HCT116 (cell line): ENCODE data around the gene SLC35G2. TPM values are rescaled to one million over a fixed set of nuclear protein-coding genes. Genes with fewer than 3 reads are reported as not detected.

Source experiments
- ATAC-seq: fragments of 200-7000 bp; cut with Tn5 transposase; 2 replicates; pipeline ENCODE4 v1.9.1; 2020; ENCODE audit warnings: mild to moderate bottlenecking, moderate library complexity
- BruUV-seq: library from RNA; stranded (reverse); fragments of 400-500 nt; replicated peaks from 2 replicates; lab custom pipeline; 2021; lab: Mats Ljungman, UMichigan
- CTCF ChIA-PET: fragments of 300-600 bp; sonication (Branson Sonifier 250); formaldehyde crosslinking; loops from one replicate; lab custom pipeline; 2021; ENCODE audit warnings: antibody characterized with exemption; lab: Charles Lee
- POLR2A ChIA-PET: fragments of 300-600, 350-600 bp; sonication (Branson Sonifier 250); formaldehyde crosslinking; loops from one replicate; lab custom pipeline; 2021; ENCODE audit warnings: antibody characterized with exemption; lab: Charles Lee
- RAD21 ChIA-PET, 2 experiments: fragments of 300-600 bp; sonication (Branson Sonifier 250); formaldehyde crosslinking; loops; one replicate each; lab custom pipeline; 2023; ENCODE audit warnings: low total read pairs in 2 of 2; ENCODE audit not compliant: uncharacterized antibody in 2 of 2, unreplicated experiment in 2 of 2, low non-redundant PET in 1 of 2; lab: Charles Lee
- DNase-seq: peaks from one replicate; pipeline ENCODE4 v3.0.0-alpha.2; 2010; ENCODE audit warnings: low read depth, low spot score
- H2AFZ ChIP-seq: fragments of 200-600 bp; shearing (Covaris generic), sonication (generic); 2 replicates; pipeline ENCODE4 v1.6.1; 2017; ENCODE audit warnings: low read depth, mixed run types, mixed read lengths, antibody characterized with exemption, low read length; ENCODE audit not compliant: poor library complexity, severe bottlenecking
- H3K27ac ChIP-seq: 2 replicates; pipeline ENCODE4 v1.5.1; 2012; ENCODE audit warnings: low read depth, low read length
- H3K27me3 ChIP-seq: fragments of 200-600 bp; sonication (generic); 2 replicates; pipeline ENCODE4 v1.6.1; 2016; ENCODE audit warnings: mixed run types, low read length, mixed read lengths; ENCODE audit not compliant: insufficient read depth
- H3K36me3 ChIP-seq, 2 experiments: fragments of 200-500 bp in 1 of 2; fragments of 200-600 bp in 1 of 2; sonication (Bioruptor generic) in 1 of 2; sonication (generic) in 1 of 2; 2 replicates each; pipeline versions ENCODE4 v1.5.1 to v1.6.1; 2014 to 2016; ENCODE audit warnings: low read length in 2 of 2, inconsistent platforms in 1 of 2, mixed read lengths in 1 of 2, mixed run types in 1 of 2; ENCODE audit not compliant: insufficient read depth in 2 of 2, control insufficient read depth in 1 of 2
- H3K4me1 ChIP-seq, 2 experiments: fragments of 200-600 bp in 1 of 2; sonication (generic) in 1 of 2; 2 replicates each; pipeline versions ENCODE4 v1.5.1 to v1.6.1; 2012 to 2017; ENCODE audit warnings: low read length in 2 of 2, inconsistent platforms in 1 of 2, mild to moderate bottlenecking in 1 of 2, mixed read lengths in 1 of 2, mixed run types in 1 of 2, moderate library complexity in 1 of 2; ENCODE audit not compliant: insufficient read depth in 2 of 2, control insufficient read depth in 1 of 2
- H3K4me2 ChIP-seq: fragments of 200-600 bp; sonication (generic); 2 replicates; pipeline ENCODE4 v1.6.1; 2017; ENCODE audit warnings: mixed run types, low read length, mixed read lengths
- H3K4me3 ChIP-seq, 2 experiments: fragments of 200-600 bp in 1 of 2; sonication (generic) in 1 of 2; replicated peaks in 1 of 2; 2 replicates each; pipeline ENCODE4 v1.5.1; 2011 to 2016; ENCODE audit warnings: low read length in 2 of 2, control low read depth in 1 of 2, low read depth in 1 of 2, mild to moderate bottlenecking in 1 of 2, mixed read lengths in 1 of 2, mixed run types in 1 of 2
- H3K79me2 ChIP-seq: fragments of 200-600 bp; sonication (generic); 2 replicates; pipeline ENCODE4 v1.6.1; 2017; ENCODE audit warnings: mild to moderate bottlenecking, mixed run types, low read length, moderate library complexity, mixed read lengths; ENCODE audit not compliant: insufficient read depth
- H3K9ac ChIP-seq: fragments of 200-600 bp; sonication (generic); 2 replicates; pipeline ENCODE4 v1.6.1; 2016; ENCODE audit warnings: low read length, mixed read lengths
- H3K9me2 ChIP-seq: fragments of 200-600 bp; sonication (generic), shearing (Covaris generic); 2 replicates; pipeline ENCODE4 v1.6.1; 2017; ENCODE audit warnings: mixed run types, mild to moderate bottlenecking, moderate library complexity; ENCODE audit not compliant: insufficient read depth
- H3K9me3 ChIP-seq, 2 experiments: fragments of 200-500 bp in 1 of 2; fragments of 200-600 bp in 1 of 2; sonication (Bioruptor generic) in 1 of 2; sonication (generic) in 1 of 2; 2 replicates each; pipeline ENCODE4 v1.6.1; 2014 to 2017; ENCODE audit warnings: low read length in 2 of 2, mixed read lengths in 2 of 2, inconsistent platforms in 1 of 2, low read depth in 1 of 2, mild to moderate bottlenecking in 1 of 2, mixed run types in 1 of 2, moderate library complexity in 1 of 2; ENCODE audit not compliant: control insufficient read depth in 1 of 2, insufficient read depth in 1 of 2
- H4K20me1 ChIP-seq: fragments of 200-600 bp; sonication (generic), shearing (Covaris generic); 2 replicates; pipeline ENCODE4 v1.6.1; 2017; ENCODE audit warnings: mixed run types, mild to moderate bottlenecking, moderate library complexity; ENCODE audit not compliant: insufficient read depth
- CBX3 ChIP-seq: IDR thresholded peaks from 2 replicates; pipeline ENCODE4 v1.6.1; 2012; ENCODE audit warnings: low read depth
- CEBPB ChIP-seq: IDR thresholded peaks from 2 replicates; pipeline ENCODE4 v1.6.1; 2012; ENCODE audit warnings: low read depth
- EGR1 ChIP-seq: IDR thresholded peaks from 2 replicates; pipeline ENCODE4 v1.6.1; 2012; ENCODE audit warnings: low read depth
- EZH2phosphoT487 ChIP-seq: fragments of 200-600 bp; IDR thresholded peaks from 2 replicates; pipeline ENCODE4 v1.6.1; 2018; ENCODE audit warnings: antibody characterized with exemption, borderline replicate concordance
- FOSL1 ChIP-seq: IDR thresholded peaks from 2 replicates; pipeline ENCODE4 v1.6.1; 2012; ENCODE audit warnings: low read depth
- JUND ChIP-seq: IDR thresholded peaks from 2 replicates; pipeline ENCODE4 v1.6.1; 2012
- POLR2A ChIP-seq: IDR thresholded peaks from 2 replicates; pipeline ENCODE4 v1.7.0; 2011; ENCODE audit warnings: borderline replicate concordance; ENCODE audit not compliant: insufficient read depth, insufficient read length; ENCODE audit errors: extremely low read depth
- POLR2AphosphoS5 ChIP-seq: IDR thresholded peaks from 2 replicates; pipeline ENCODE4 v1.6.1; 2011; ENCODE audit warnings: mild to moderate bottlenecking, low read depth, low read length, moderate library complexity
- SIN3A ChIP-seq: IDR thresholded peaks from 2 replicates; pipeline ENCODE4 v1.6.1; 2012; ENCODE audit warnings: low read depth
- SRF ChIP-seq: IDR thresholded peaks from 2 replicates; pipeline ENCODE4 v1.6.1; 2012; ENCODE audit warnings: low read depth
- TCF7L2 ChIP-seq: IDR thresholded peaks from 2 replicates; pipeline ENCODE4 v1.7.0; 2011; ENCODE audit warnings: borderline replicate concordance, inconsistent platforms; ENCODE audit not compliant: insufficient read depth, insufficient read length; ENCODE audit errors: extremely low read depth
- YY1 ChIP-seq: IDR thresholded peaks from 2 replicates; pipeline ENCODE4 v1.6.1; 2011; ENCODE audit warnings: low read length, low read depth, moderate library complexity, mild to moderate bottlenecking; ENCODE audit not compliant: insufficient replicate concordance; ENCODE audit errors: extremely low read depth
- ZFX ChIP-seq: fragments of 450-650 bp; IDR thresholded peaks from 2 replicates; pipeline ENCODE4 v1.6.1; 2017
- intact Hi-C: fragments of 100-400 bp; cut with micrococcal nuclease; formaldehyde crosslinking; loops from 2 replicates; pipeline ENCODE4 v1.10.0; 2022
- total RNA-seq: library from RNA; stranded (reverse); gene quantifications from one replicate; pipeline ENCODE4 v1.2.1, GENCODE V29; 2021; ENCODE audit not compliant: unreplicated experiment
- TF ChIP-seq, protein P1 (sequence below): IDR thresholded peaks from 2 replicates; pipeline ENCODE4 v1.6.1; 2012
- TF ChIP-seq, protein P2 (sequence below): IDR thresholded peaks from 2 replicates; pipeline ENCODE4 v1.6.1; 2012; ENCODE audit warnings: low read depth

The SLC35G2 gene
- total RNA-seq, 1 experiment from 2014 or later, result 3.3 TPM

DNA sequence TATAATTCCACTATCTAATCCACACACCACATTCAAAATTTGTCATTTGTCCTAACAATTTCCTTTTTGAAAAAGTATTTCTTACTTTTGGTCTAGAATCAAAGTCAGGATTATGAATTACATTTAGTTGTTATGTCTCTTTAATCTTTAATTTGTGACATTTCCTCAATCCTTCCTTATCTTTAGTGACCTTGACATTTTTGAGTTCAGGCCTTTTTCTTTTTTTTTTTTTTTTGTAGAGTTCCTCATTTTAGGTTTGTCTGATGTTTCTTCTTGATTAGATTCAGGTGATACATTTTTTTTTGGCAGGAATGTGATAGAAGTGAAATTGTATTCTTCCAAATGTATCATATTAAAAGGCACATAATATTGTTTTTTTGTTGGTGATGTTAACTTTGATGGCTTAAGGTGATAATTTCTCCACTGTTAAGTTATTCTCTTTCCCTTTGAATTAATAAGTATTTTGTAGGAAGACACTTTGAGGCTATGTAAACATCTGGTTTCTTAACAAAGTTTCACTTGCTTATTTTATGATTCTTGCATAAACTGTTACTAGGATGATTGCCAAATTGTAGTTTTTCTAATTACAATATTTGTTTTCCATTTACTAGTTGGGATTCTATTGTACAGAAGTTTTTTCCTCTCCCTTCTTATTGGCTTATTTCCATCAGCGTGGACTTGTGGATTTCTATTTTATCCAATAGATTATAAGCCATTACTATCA, 16.3 kb downstream of the SLC35G2 start:
- TF ChIP-seq CBX3 (no peak), JUND (no peak), EGR1 (no peak), SRF (no peak), POLR2A (no peak), POLR2AphosphoS5 (no peak), SIN3A (no peak), CEBPB (no peak), ZFX (no peak), FOSL1 (no peak), YY1 (no peak), TCF7L2 (no peak), EZH2phosphoT487 (no peak)
- TF ChIP-seq, protein P1, sequence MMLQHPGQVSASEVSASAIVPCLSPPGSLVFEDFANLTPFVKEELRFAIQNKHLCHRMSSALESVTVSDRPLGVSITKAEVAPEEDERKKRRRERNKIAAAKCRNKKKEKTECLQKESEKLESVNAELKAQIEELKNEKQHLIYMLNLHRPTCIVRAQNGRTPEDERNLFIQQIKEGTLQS, result no peak
- TF ChIP-seq, protein P2, sequence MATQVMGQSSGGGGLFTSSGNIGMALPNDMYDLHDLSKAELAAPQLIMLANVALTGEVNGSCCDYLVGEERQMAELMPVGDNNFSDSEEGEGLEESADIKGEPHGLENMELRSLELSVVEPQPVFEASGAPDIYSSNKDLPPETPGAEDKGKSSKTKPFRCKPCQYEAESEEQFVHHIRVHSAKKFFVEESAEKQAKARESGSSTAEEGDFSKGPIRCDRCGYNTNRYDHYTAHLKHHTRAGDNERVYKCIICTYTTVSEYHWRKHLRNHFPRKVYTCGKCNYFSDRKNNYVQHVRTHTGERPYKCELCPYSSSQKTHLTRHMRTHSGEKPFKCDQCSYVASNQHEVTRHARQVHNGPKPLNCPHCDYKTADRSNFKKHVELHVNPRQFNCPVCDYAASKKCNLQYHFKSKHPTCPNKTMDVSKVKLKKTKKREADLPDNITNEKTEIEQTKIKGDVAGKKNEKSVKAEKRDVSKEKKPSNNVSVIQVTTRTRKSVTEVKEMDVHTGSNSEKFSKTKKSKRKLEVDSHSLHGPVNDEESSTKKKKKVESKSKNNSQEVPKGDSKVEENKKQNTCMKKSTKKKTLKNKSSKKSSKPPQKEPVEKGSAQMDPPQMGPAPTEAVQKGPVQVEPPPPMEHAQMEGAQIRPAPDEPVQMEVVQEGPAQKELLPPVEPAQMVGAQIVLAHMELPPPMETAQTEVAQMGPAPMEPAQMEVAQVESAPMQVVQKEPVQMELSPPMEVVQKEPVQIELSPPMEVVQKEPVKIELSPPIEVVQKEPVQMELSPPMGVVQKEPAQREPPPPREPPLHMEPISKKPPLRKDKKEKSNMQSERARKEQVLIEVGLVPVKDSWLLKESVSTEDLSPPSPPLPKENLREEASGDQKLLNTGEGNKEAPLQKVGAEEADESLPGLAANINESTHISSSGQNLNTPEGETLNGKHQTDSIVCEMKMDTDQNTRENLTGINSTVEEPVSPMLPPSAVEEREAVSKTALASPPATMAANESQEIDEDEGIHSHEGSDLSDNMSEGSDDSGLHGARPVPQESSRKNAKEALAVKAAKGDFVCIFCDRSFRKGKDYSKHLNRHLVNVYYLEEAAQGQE, result no peak
- TF ChIP-seq, all 23 proteins: peak for 0
- Histone ChIP-seq H3K27me3 (no peaks in the 10 kb centered on the region), H2AFZ (no peak overlapping the region), H3K27ac (no peak overlapping the region), H3K9me3 (no peaks in the 10 kb centered on the region), H3K9me2 (no peaks in the 10 kb centered on the region; the same call in 1 of the 2 replicates), H3K36me3 (no peaks in the 10 kb centered on the region), H3K4me1 (peaks cover 0 to 11% of the 10 kb centered on the region in 2 experiments; a peak in 2 of 4 replicates), H3K4me2 (no peak overlapping the region), H3K9ac (no peak overlapping the region), H3K79me2 (no peaks in the 10 kb centered on the region), H3K4me3 (no peak overlapping the region), H4K20me1 (no peaks in the 10 kb centered on the region)
- ChIA-PET CTCF (no interaction called here), RAD21 (no interaction called here), POLR2A (no interaction called here)
- ATAC-seq (no peak), DNase-seq (no peak)
- intact Hi-C loops, result no loop called here
- no TSS peak for BruUV-seq
